Smooth muscle cell (in vitro differentiated cells): ENCODE data around the gene TERT. TPM values are rescaled to one million over a fixed set of nuclear protein-coding genes. Genes with fewer than 3 reads are reported as not detected.

Source experiments
- DNase-seq: peaks from one replicate; lab custom pipeline; 2025; ENCODE audit not compliant: unreplicated experiment; lab: John Stamatoyannopoulos, UW
- H2AFZ ChIP-seq: fragments of 200-600 bp; sonication (generic); 2 replicates; pipeline ENCODE4 v1.6.0; 2016; ENCODE audit warnings: antibody characterized with exemption, low read depth, mild to moderate bottlenecking
- H3F3A ChIP-seq: fragments of 200-600 bp; sonication (generic); 2 replicates; pipeline ENCODE4 v1.6.0; 2017; ENCODE audit warnings: antibody characterized with exemption, low read depth
- H3K27ac ChIP-seq: fragments of 200-600 bp; sonication (generic); 2 replicates; pipeline ENCODE4 v1.5.1; 2016; ENCODE audit warnings: low read depth, mild to moderate bottlenecking
- H3K27me3 ChIP-seq: fragments of 200-600 bp; sonication (generic); 2 replicates; pipeline ENCODE4 v1.6.1; 2016; ENCODE audit warnings: low read depth, mild to moderate bottlenecking
- H3K36me3 ChIP-seq: fragments of 200-600 bp; sonication (generic); 2 replicates; pipeline ENCODE4 v1.5.1; 2016; ENCODE audit warnings: low read depth
- H3K4me1 ChIP-seq: fragments of 200-600 bp; sonication (generic); 2 replicates; pipeline ENCODE4 v1.5.1; 2016; ENCODE audit warnings: low read depth
- H3K4me2 ChIP-seq: fragments of 200-600 bp; sonication (generic); 2 replicates; pipeline ENCODE4 v1.6.0; 2016; ENCODE audit warnings: mild to moderate bottlenecking
- H3K4me3 ChIP-seq: fragments of 200-600 bp; sonication (generic); 2 replicates; pipeline ENCODE4 v1.5.1; 2016; ENCODE audit warnings: mild to moderate bottlenecking
- H3K79me2 ChIP-seq: fragments of 200-600 bp; sonication (generic); 2 replicates; pipeline ENCODE4 v1.6.0; 2016; ENCODE audit warnings: low read depth, mild to moderate bottlenecking
- H3K9ac ChIP-seq: fragments of 200-600 bp; sonication (generic); 2 replicates; pipeline ENCODE4 v1.6.0; 2016; ENCODE audit warnings: low read depth
- H3K9me3 ChIP-seq: fragments of 200-600 bp; sonication (generic); replicated peaks from 2 replicates; pipeline ENCODE4 v1.5.1; 2016; ENCODE audit warnings: low read depth
- H4K20me1 ChIP-seq: fragments of 200-600 bp; sonication (generic); 2 replicates; pipeline ENCODE4 v1.6.0; 2016; ENCODE audit warnings: low read depth
- CTCF ChIP-seq: fragments of 200-600 bp; sonication (generic); IDR thresholded peaks from 2 replicates; pipeline ENCODE4 v1.5.1; 2017; ENCODE audit warnings: borderline replicate concordance, mild to moderate bottlenecking, antibody characterized with exemption; ENCODE audit not compliant: insufficient read depth, poor library complexity, severe bottlenecking
- whole genome bisulfite sequencing: methylation state at CpG from one replicate; pipeline ENCODE4 v1.1.7; 2016; ENCODE audit warnings: low lambda C conversion rate; 5-methylcytosine and 5-hydroxymethylcytosine counted together
- polyA plus RNA-seq: library from polyadenylated mRNA; unstranded; fragments of >200 nt; fragmentation: Nextera tagmentation; extraction: Ambion mirVana; gene quantifications from 2 replicates; pipeline ENCODE4 v1.2.1, GENCODE V29; 2016
- total RNA-seq: library from RNA; depleted of rRNA; stranded (reverse); fragments of >200 nt; gene quantifications from 2 replicates; pipeline ENCODE4 v1.2.3, GENCODE V29; 2014

Gene TERT
- total and polyA plus RNA-seq, 2 experiments from 2014 or later, result not detected

DNA sequence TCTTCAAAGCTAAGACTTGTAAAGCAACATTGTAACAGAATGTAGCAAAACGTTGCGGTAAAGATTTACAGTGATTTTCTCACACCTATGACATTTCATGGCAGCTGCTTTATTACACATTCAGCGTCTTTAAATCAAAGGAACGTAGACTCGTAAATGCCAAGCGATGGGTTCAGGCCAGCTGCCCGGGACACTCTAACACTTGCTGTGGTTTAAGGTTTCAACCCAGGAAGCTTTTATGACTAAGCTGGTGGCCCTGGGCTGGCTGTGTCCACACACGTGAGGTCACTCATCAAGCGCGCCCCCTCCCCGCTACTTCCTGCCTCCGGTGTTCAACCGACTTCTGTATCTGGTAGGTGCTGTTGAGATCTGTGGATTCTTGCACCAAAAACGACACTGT is 67.2 kb downstream of the TERT start:
- no peak overlapping the region for H3K4me3 ChIP-seq
- no peaks in the 10 kb centered on the region for H3K9me3 ChIP-seq
- H2AFZ ChIP-seq, result no peak overlapping the region
- no peak for DNase-seq
- no peak overlapping the region for H3K4me2 ChIP-seq
- H3K4me1 ChIP-seq, result no peaks in the 10 kb centered on the region
- H3K27ac ChIP-seq, result no peak overlapping the region
- H4K20me1 ChIP-seq, result no peaks in the 10 kb centered on the region
- no peaks in the 10 kb centered on the region for H3K36me3 ChIP-seq
- no peaks in the 10 kb centered on the region for H3K27me3 ChIP-seq
- no peaks in the 10 kb centered on the region for H3K79me2 ChIP-seq
- no peak for TF ChIP-seq CTCF
- no peak overlapping the region for H3K9ac ChIP-seq
- no peaks in the 10 kb centered on the region for H3F3A ChIP-seq
- WGBS, result 43% methylated on average over 14 of the region's 14 CpGs

DNA sequence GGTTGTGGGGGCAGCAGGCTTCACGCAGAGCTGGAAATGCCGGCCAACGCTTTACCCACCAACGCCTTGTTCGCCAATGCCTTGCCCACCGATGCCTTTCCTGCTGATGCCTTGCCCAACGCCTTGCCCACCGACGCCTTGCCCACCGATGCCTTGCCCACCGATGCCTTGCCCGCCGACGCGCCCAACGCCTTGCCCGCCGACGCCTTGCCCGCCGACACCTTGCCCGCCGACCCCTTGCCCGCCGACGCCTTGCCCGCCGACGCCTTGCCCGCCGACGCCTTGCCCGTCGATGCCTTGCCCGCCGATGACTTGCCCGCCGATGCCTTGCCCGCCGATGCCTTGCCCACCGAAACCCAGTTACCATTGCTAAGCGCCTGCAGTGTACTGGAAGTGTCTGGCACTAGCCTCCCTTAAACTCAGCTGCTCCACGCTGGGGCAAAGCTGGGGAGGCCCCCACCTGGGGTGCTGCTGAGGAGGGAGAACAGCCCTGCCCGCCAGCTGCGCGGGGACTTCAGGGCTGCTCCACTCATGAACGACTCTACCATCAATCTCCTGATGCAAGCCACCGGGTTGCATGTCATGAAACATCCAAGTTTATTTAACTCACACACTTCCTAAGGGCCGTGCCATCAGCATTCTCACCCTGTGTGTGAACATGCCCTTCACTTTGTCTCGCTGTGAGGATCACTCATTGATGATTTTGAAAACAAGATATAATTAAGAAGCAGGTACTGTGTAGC is 67.9 kb downstream of the TERT start:
- Histone ChIP-seq H3K9ac (no peak overlapping the region), H3K79me2 (no peaks in the 10 kb centered on the region), H3K9me3 (no peaks in the 10 kb centered on the region), H4K20me1 (no peaks in the 10 kb centered on the region), H3K27me3 (no peaks in the 10 kb centered on the region), H3K4me1 (no peaks in the 10 kb centered on the region), H3K27ac (no peak overlapping the region), H3K36me3 (no peaks in the 10 kb centered on the region), H3F3A (no peaks in the 10 kb centered on the region), H3K4me2 (no peak overlapping the region), H2AFZ (no peak overlapping the region), H3K4me3 (no peak overlapping the region)
- no peak for DNase-seq
- no peak for TF ChIP-seq CTCF
- WGBS, result 90% methylated on average over 49 of the region's 50 CpGs

- no peaks in the 10 kb centered on the region for H3K79me2 ChIP-seq
- no peaks in the 10 kb centered on the region for H3K27me3 ChIP-seq
- no peak overlapping the region for H2AFZ ChIP-seq
- no peaks in the 10 kb centered on the region for H3K9me3 ChIP-seq
- no peak overlapping the region for H3K4me3 ChIP-seq
- H3K4me1 ChIP-seq, result no peaks in the 10 kb centered on the region
- no peaks in the 10 kb centered on the region for H4K20me1 ChIP-seq
- 89% methylated on average over 12 of the region's 12 CpGs for WGBS
- no peaks in the 10 kb centered on the region for H3K36me3 ChIP-seq
- H3K9ac ChIP-seq, result no peak overlapping the region
- no peak overlapping the region for H3K4me2 ChIP-seq
- DNase-seq, result no peak
- H3K27ac ChIP-seq, result no peak overlapping the region
- H3F3A ChIP-seq, result no peaks in the 10 kb centered on the region
- no peak for TF ChIP-seq CTCF
Measured at GRCh38 chr5:1226231-1226630, 68.6 kb downstream of the TERT start.

DNA sequence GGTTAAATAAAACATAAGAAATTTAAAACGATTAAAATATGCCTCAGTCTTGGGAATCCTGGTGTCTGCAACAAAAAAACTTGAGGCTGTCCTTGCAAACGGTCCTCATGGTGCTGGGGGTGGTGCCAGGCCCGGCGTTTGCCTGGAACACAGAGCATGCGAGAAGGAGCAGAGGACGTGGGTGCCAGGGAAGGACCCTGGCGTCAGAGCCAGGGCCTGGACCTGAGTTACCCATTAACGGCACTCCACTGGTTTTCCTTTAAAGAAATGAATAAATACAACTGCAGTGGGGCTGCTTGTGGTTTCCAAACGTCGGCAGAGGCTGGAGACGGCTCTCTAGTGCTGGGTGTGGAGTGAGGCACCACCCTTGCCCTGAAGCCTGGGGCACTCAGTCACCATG is 69.8 kb downstream of the TERT start, which contains the start of gene SLC6A18:
Gene SLC6A18, plus strand, starts transcription at position 301 of the 400 bp plus-strand sequence. Its CDS starts 97 bp downstream, at position 398.
- no peaks in the 10 kb centered on the region for H3K9me3 ChIP-seq
- H2AFZ ChIP-seq, result no peak within 1 kb of the TSS
- 76% methylated on average over 11 of the region's 11 CpGs for WGBS

More for the DNA sequence above, 69.8 kb downstream of the TERT start, which contains the start of gene SLC6A18:
- no peaks in the 10 kb centered on the region for H4K20me1 ChIP-seq
- no peaks in the 10 kb centered on the region for H3K36me3 ChIP-seq
- H3K4me3 ChIP-seq, result no peak within 1 kb of the TSS
- H3K4me2 ChIP-seq, result no peak within 1 kb of the TSS
- H3K9ac ChIP-seq, result no peak within 1 kb of the TSS
- no peaks in the 10 kb centered on the region for H3K4me1 ChIP-seq
- no peak for DNase-seq
- no peak within 1 kb of the TSS for H3K27ac ChIP-seq
- no peaks in the 10 kb centered on the region for H3F3A ChIP-seq
- TF ChIP-seq CTCF, result no peak
- no peaks in the 10 kb centered on the region for H3K79me2 ChIP-seq
- H3K27me3 ChIP-seq, result no peaks in the 10 kb centered on the region
